Astrocyte (in vitro differentiated cells and primary cell): ENCODE results near the gene AMOTL2. TPM values are rescaled to one million over a fixed set of nuclear protein-coding genes. Genes with fewer than 3 reads are reported as not detected.

ENCODE experiments used
- DNase-seq: peaks from one replicate; pipeline ENCODE4 v3.0.0-alpha.2; 2010; ENCODE audit warnings: low read depth
- FAIRE-seq: peaks from 2 replicates; lab custom pipeline; 2011; peaks lifted over from hg19 to GRCh38; lab: Jason Lieb, UNC
- H2AFZ ChIP-seq: 2 replicates; pipeline ENCODE4 v1.6.0; 2012; ENCODE audit warnings: low read depth, low read length, inconsistent platforms
- H3K27ac ChIP-seq: 2 replicates; pipeline ENCODE4 v1.5.1; 2011; ENCODE audit warnings: low read depth, low read length, inconsistent platforms
- H3K27me3 ChIP-seq: 2 replicates; pipeline ENCODE4 v1.6.0; 2011; ENCODE audit warnings: low read length, inconsistent platforms; ENCODE audit not compliant: insufficient read depth
- H3K36me3 ChIP-seq: 2 replicates; pipeline ENCODE4 v1.5.1; 2011; ENCODE audit warnings: low read length, inconsistent platforms; ENCODE audit not compliant: insufficient read depth
- H3K4me1 ChIP-seq: 2 replicates; pipeline ENCODE4 v1.5.1; 2011; ENCODE audit warnings: low read length, inconsistent platforms; ENCODE audit not compliant: insufficient read depth
- H3K4me2 ChIP-seq: 2 replicates; pipeline ENCODE4 v1.6.0; 2012; ENCODE audit warnings: low read length, inconsistent platforms
- H3K4me3 ChIP-seq: 2 replicates; pipeline ENCODE4 v1.5.1; 2011; ENCODE audit warnings: low read depth, mild to moderate bottlenecking, low read length, inconsistent platforms; ENCODE audit not compliant: insufficient read depth
- H3K79me2 ChIP-seq: 2 replicates; pipeline ENCODE4 v1.6.0; 2012; ENCODE audit warnings: mild to moderate bottlenecking, low read length, inconsistent platforms; ENCODE audit not compliant: insufficient read depth
- H3K9ac ChIP-seq: 2 replicates; pipeline ENCODE4 v1.6.0; 2012; ENCODE audit warnings: mild to moderate bottlenecking, low read length, inconsistent platforms
- H3K9me3 ChIP-seq: 2 replicates; pipeline ENCODE4 v1.5.1; 2012; ENCODE audit warnings: low read depth, mild to moderate bottlenecking, low read length, inconsistent platforms; ENCODE audit not compliant: insufficient read depth
- H4K20me1 ChIP-seq: 2 replicates; pipeline ENCODE4 v1.6.0; 2012; ENCODE audit warnings: low read length, inconsistent platforms; ENCODE audit not compliant: insufficient read depth
- H3K27ac Mint-ChIP-seq: one replicate; pipeline ENCODE4 v1.8.0; 2021; ENCODE audit warnings: mild to moderate bottlenecking, mixed read lengths; ENCODE audit not compliant: unreplicated experiment
- H3K27me3 Mint-ChIP-seq: one replicate; pipeline ENCODE4 v1.8.0; 2021; ENCODE audit warnings: low read depth, mixed read lengths; ENCODE audit not compliant: unreplicated experiment
- H3K36me3 Mint-ChIP-seq: one replicate; pipeline ENCODE4 v1.8.0; 2021; ENCODE audit warnings: low read depth, mixed read lengths; ENCODE audit not compliant: unreplicated experiment
- H3K4me1 Mint-ChIP-seq: one replicate; pipeline ENCODE4 v1.8.0; 2021; ENCODE audit warnings: low read depth, mixed read lengths; ENCODE audit not compliant: unreplicated experiment
- H3K4me3 Mint-ChIP-seq: one replicate; pipeline ENCODE4 v1.8.0; 2021; ENCODE audit warnings: mild to moderate bottlenecking, moderate library complexity, mixed read lengths; ENCODE audit not compliant: unreplicated experiment
- H3K9me3 Mint-ChIP-seq: one replicate; pipeline ENCODE4 v1.8.0; 2021; ENCODE audit warnings: mild to moderate bottlenecking, mixed read lengths; ENCODE audit not compliant: unreplicated experiment
- EZH2 ChIP-seq: IDR thresholded peaks from 2 replicates; pipeline ENCODE4 v1.6.1; 2012; ENCODE audit warnings: mild to moderate bottlenecking, low read length, inconsistent platforms; ENCODE audit not compliant: insufficient read depth
- total RNA-seq: library from RNA; stranded (reverse); gene quantifications from 2 replicates; pipeline ENCODE4 v1.2.1, GENCODE V29; 2021
- TF ChIP-seq, protein P1 (sequence below): IDR thresholded peaks from 2 replicates; pipeline ENCODE4 v1.5.1; 2011; ENCODE audit warnings: low read depth, mild to moderate bottlenecking, inconsistent platforms, low read length, moderate library complexity; ENCODE audit not compliant: insufficient read depth

The AMOTL2 gene
- total RNA-seq, 1 donor from 2014 or later, result 197 TPM

GRCh38 chr3:134372396-134373270, 1.6 kb downstream of the AMOTL2 start:
- no peaks in the 10 kb centered on the region for H3K9me3 ChIP-seq
- Mint-ChIP-seq H3K27me3 (peaks cover 5% of the 10 kb centered on the region), H3K4me1 (peaks cover 43% of the 10 kb centered on the region), H3K4me3 (peak overlapping the region; percentile 96), H3K9me3 (no peaks in the 10 kb centered on the region), H3K36me3 (peaks cover 17% of the 10 kb centered on the region), H3K27ac (peak overlapping the region; percentile 99)
- no peak for DNase-seq
- H3K9ac ChIP-seq, result peak overlapping the region; percentile 100
- peaks cover 59% of the 10 kb centered on the region for H4K20me1 ChIP-seq
- peak overlapping the region; percentile 100 for H3K27ac ChIP-seq
- H3K79me2 ChIP-seq, result peaks cover 68% of the 10 kb centered on the region
- peaks cover 35% of the 10 kb centered on the region for H3K36me3 ChIP-seq
- H3K27me3 ChIP-seq, result no peaks in the 10 kb centered on the region
- peaks cover 59% of the 10 kb centered on the region for H3K4me1 ChIP-seq
- TF ChIP-seq, protein P1, sequence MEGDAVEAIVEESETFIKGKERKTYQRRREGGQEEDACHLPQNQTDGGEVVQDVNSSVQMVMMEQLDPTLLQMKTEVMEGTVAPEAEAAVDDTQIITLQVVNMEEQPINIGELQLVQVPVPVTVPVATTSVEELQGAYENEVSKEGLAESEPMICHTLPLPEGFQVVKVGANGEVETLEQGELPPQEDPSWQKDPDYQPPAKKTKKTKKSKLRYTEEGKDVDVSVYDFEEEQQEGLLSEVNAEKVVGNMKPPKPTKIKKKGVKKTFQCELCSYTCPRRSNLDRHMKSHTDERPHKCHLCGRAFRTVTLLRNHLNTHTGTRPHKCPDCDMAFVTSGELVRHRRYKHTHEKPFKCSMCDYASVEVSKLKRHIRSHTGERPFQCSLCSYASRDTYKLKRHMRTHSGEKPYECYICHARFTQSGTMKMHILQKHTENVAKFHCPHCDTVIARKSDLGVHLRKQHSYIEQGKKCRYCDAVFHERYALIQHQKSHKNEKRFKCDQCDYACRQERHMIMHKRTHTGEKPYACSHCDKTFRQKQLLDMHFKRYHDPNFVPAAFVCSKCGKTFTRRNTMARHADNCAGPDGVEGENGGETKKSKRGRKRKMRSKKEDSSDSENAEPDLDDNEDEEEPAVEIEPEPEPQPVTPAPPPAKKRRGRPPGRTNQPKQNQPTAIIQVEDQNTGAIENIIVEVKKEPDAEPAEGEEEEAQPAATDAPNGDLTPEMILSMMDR, result no peak
- no peak for TF ChIP-seq EZH2
- peak; percentile 52 for FAIRE-seq
- H2AFZ ChIP-seq, result no peak overlapping the region
- H3K4me2 ChIP-seq, result peak overlapping the region; percentile 100
- H3K4me3 ChIP-seq, result peak overlapping the region; percentile 99

- peaks cover 67% of the 10 kb centered on the region for H3K4me1 ChIP-seq
- DNase-seq, result peak; percentile 49
- H3K79me2 ChIP-seq, result peaks cover 76% of the 10 kb centered on the region
- H3K9ac ChIP-seq, result peak overlapping the region; percentile 100
- Mint-ChIP-seq H3K27me3 (peaks cover 5% of the 10 kb centered on the region), H3K4me1 (peaks cover 43% of the 10 kb centered on the region), H3K27ac (peak overlapping the region; percentile 99), H3K9me3 (no peaks in the 10 kb centered on the region), H3K4me3 (peak overlapping the region; percentile 96), H3K36me3 (peaks cover 20% of the 10 kb centered on the region)
- H4K20me1 ChIP-seq, result peaks cover 68% of the 10 kb centered on the region
- TF ChIP-seq, protein P1, result no peak
- no peak for TF ChIP-seq EZH2
- peak overlapping the region; percentile 99 for H3K4me3 ChIP-seq
- H3K9me3 ChIP-seq, result no peaks in the 10 kb centered on the region
- peak; percentile 45 for FAIRE-seq
- H3K27ac ChIP-seq, result peak overlapping the region; percentile 100
- H3K4me2 ChIP-seq, result peak overlapping the region; percentile 100
- H3K27me3 ChIP-seq, result no peaks in the 10 kb centered on the region
- H3K36me3 ChIP-seq, result peaks cover 44% of the 10 kb centered on the region
- no peak overlapping the region for H2AFZ ChIP-seq
Observed at GRCh38 chr3:134371542-134372324, 2.5 kb downstream of the AMOTL2 start.
